ENCODE results near the gene LHFPL3. TPM values are rescaled to one million over a fixed set of nuclear protein-coding genes. Genes with fewer than 3 reads are reported as not detected.

LHFPL3 gene
- polyA plus RNA-seq, 1 donor from 2014 or later = 5.6 TPM

DNA sequence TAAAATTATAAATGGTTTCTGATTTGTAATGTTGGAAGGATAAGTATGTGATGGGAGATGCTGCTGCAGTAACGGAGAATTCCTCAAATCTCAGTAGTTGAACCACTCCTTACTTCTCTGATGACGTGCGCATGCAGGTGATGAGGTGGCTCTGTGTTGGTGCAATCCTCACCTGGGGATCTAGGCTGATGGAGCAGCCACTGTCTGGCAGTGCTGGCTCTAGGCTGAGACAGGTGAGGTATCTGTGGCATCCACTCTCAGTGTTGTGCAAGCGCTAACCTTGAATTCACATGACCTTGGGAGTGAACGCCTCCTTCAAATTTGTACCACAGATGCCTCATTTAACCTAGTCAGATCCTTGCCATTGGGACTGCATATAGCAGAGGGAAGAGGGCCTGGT lies 35.0 kb downstream of the LHFPL3 start:
- TF ChIP-seq EP300 (conservative IDR thresholded peaks at IDR 0.05; ENCODE audit: poor library complexity, severe bottlenecking) (no peak), SMC3 (conservative IDR thresholded peaks at IDR 0.05; ENCODE audit: poor library complexity) (no peak), RAD21 (conservative IDR thresholded peaks at IDR 0.05) (no peak), MXI1 (conservative IDR thresholded peaks at IDR 0.05; ENCODE audit: poor library complexity, severe bottlenecking) (no peak), POLR2AphosphoS5 (IDR thresholded peaks at IDR 0.05) (no peak), TAF1 (IDR thresholded peaks at IDR 0.05; ENCODE audit: low read depth) (no peak), REST (IDR thresholded peaks at IDR 0.05; ENCODE audit: borderline replicate concordance) (no peak), EZH2 (IDR thresholded peaks at IDR 0.05; ENCODE audit: borderline replicate concordance, insufficient read depth, low read length, poor library complexity, severe bottlenecking) (no peak)
- TF ChIP-seq, protein P1, sequence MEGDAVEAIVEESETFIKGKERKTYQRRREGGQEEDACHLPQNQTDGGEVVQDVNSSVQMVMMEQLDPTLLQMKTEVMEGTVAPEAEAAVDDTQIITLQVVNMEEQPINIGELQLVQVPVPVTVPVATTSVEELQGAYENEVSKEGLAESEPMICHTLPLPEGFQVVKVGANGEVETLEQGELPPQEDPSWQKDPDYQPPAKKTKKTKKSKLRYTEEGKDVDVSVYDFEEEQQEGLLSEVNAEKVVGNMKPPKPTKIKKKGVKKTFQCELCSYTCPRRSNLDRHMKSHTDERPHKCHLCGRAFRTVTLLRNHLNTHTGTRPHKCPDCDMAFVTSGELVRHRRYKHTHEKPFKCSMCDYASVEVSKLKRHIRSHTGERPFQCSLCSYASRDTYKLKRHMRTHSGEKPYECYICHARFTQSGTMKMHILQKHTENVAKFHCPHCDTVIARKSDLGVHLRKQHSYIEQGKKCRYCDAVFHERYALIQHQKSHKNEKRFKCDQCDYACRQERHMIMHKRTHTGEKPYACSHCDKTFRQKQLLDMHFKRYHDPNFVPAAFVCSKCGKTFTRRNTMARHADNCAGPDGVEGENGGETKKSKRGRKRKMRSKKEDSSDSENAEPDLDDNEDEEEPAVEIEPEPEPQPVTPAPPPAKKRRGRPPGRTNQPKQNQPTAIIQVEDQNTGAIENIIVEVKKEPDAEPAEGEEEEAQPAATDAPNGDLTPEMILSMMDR (IDR thresholded peaks at IDR 0.05; ENCODE audit: poor library complexity, severe bottlenecking) = no peak
- Histone ChIP-seq H3K4me3 (ENCODE audit: low read length) (no peak overlapping the region), H3K36me3 (ENCODE audit: insufficient read depth, low read length) (no peaks in the 10 kb centered on the region), H3K4me2 (ENCODE audit: low read length) (no peak overlapping the region), H3K9ac (ENCODE audit: low read length) (no peak overlapping the region), H3K9me3 (ENCODE audit: low read length) (no peaks in the 10 kb centered on the region), H2AFZ (ENCODE audit: low read depth, low read length) (no peak overlapping the region), H4K20me1 (ENCODE audit: insufficient read depth) (no peaks in the 10 kb centered on the region), H3F3A (ENCODE audit: insufficient read depth, low read length, poor library complexity, severe bottlenecking) (no peaks in the 10 kb centered on the region), H3K27ac (ENCODE audit: low read length) (no peak overlapping the region), H3K79me2 (replicated peaks; ENCODE audit: insufficient read depth, low read length) (no peaks in the 10 kb centered on the region), H3K27me3 (ENCODE audit: insufficient read depth, low read depth, low read length) (no peaks in the 10 kb centered on the region), H3K9me2 (ENCODE audit: insufficient read depth, low read length) (no peaks in the 10 kb centered on the region)

GRCh38 chr7:104366390-104366789 lies 38.0 kb downstream of the LHFPL3 start:
- Histone ChIP-seq H3K79me2 (replicated peaks; ENCODE audit: insufficient read depth, low read length) (no peaks in the 10 kb centered on the region), H3K9me2 (ENCODE audit: insufficient read depth, low read length) (no peaks in the 10 kb centered on the region), H3K4me3 (ENCODE audit: low read length) (no peak overlapping the region), H3K9me3 (ENCODE audit: low read length) (no peaks in the 10 kb centered on the region), H4K20me1 (ENCODE audit: insufficient read depth) (no peaks in the 10 kb centered on the region), H3K27me3 (ENCODE audit: insufficient read depth, low read depth, low read length) (no peaks in the 10 kb centered on the region), H3K4me2 (ENCODE audit: low read length) (no peak overlapping the region), H3K36me3 (ENCODE audit: insufficient read depth, low read length) (no peaks in the 10 kb centered on the region), H2AFZ (ENCODE audit: low read depth, low read length) (no peak overlapping the region), H3F3A (ENCODE audit: insufficient read depth, low read length, poor library complexity, severe bottlenecking) (no peaks in the 10 kb centered on the region), H3K27ac (ENCODE audit: low read length) (no peak overlapping the region), H3K9ac (ENCODE audit: low read length) (no peak overlapping the region)
- TF ChIP-seq POLR2AphosphoS5 (IDR thresholded peaks at IDR 0.05) (no peak), EZH2 (IDR thresholded peaks at IDR 0.05; ENCODE audit: borderline replicate concordance, insufficient read depth, low read length, poor library complexity, severe bottlenecking) (no peak), EP300 (conservative IDR thresholded peaks at IDR 0.05; ENCODE audit: poor library complexity, severe bottlenecking) (no peak), MXI1 (conservative IDR thresholded peaks at IDR 0.05; ENCODE audit: poor library complexity, severe bottlenecking) (no peak), REST (IDR thresholded peaks at IDR 0.05; ENCODE audit: borderline replicate concordance) (no peak), SMC3 (conservative IDR thresholded peaks at IDR 0.05; ENCODE audit: poor library complexity) (no peak), TAF1 (IDR thresholded peaks at IDR 0.05; ENCODE audit: low read depth) (no peak), RAD21 (conservative IDR thresholded peaks at IDR 0.05) (no peak)
- TF ChIP-seq, protein P1 (IDR thresholded peaks at IDR 0.05; ENCODE audit: poor library complexity, severe bottlenecking) = no peak
